ENCODE measurements around the gene PLPPR3. TPM values are rescaled to one million over a fixed set of nuclear protein-coding genes. Genes with fewer than 3 reads are reported as not detected.
A peak's percentile ranks its signal among the peaks of the same experiment; 100 is the strongest.

Gene PLPPR3
- total RNA-seq, 1 experiment from 2014 or later: 63.7 TPM

DNA sequence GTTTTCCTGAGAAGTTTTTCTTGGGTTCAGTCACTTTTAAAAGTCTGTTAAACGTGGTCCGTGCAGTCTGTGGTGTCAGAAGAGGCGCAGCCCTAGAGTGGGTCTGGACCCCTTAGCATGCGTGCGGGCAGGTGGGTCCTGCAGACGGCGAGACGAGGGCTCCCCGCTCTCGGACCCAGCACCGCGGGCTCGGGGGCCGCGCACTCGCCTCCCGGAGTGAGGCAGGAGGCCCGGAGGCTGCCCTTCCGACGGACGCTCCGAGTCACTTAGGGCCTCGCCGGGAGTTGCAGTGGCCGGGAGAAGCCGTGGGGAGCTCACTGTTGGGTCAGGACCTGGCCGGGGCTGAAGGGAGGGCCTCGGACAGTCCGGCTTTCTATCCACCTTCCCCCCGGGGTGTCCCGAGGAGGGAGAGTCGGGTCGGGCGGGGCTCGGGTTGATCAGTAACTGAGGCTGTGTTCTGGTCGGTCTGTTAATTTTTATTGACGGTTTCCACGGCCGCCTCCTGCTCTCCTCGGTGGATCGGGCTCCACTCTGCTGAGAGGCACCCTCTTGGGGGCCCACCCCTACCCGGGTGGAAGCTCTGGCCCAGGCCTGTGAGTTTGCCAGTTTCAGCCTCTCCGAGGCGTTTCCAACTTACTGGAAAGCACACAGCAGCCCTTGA is 23.2 kb downstream of the PLPPR3 start:
- Histone ChIP-seq H3K36me3 (ENCODE audit: control insufficient read depth, insufficient read depth, low read length) (peaks cover 13% of the 10 kb centered on the region), H3K9me3 (ENCODE audit: control insufficient read depth, insufficient read depth, low read depth, low read length) (no peaks in the 10 kb centered on the region), H3K27ac (ENCODE audit: low read length) (peak overlapping the region; percentile 89), H3K4me3 (ENCODE audit: low read depth in 2 of 2, low read length in 2 of 2) (peak overlapping the region; percentile 82 to 87), H3K4me1 (ENCODE audit: control insufficient read depth, insufficient read depth, low read length) (peaks cover 18% of the 10 kb centered on the region), H3K27me3 (ENCODE audit: control insufficient read depth, insufficient read depth, low read length) (no peaks in the 10 kb centered on the region)
- DNase-seq (ENCODE audit: low read depth, low spot score): no peak
- ATAC-seq: no peak
- intact Hi-C loops (cut with micrococcal nuclease; ENCODE audit: unreplicated experiment) (no loop called here), in situ Hi-C loops (cut with HindIII; ENCODE audit: low pct_unique_long_range_greater_than_20kb, low sequenced_read_pairs) (no loop called here)
- BruUV-seq (replicated peaks): no TSS peak
- CTCF ChIA-PET: no interaction called here
- POLR2A ChIA-PET: interaction anchor here (0.5 to 1.3 kb wide), 2 partner anchors 25 to 221 kb away, joined by 3 to 7 read pairs; no protein-coding TSS in a partner anchor
- no peak; the same call in 1 of the 2 replicates for TF ChIP-seq POLR2AphosphoS5 (IDR thresholded peaks at IDR 0.05; ENCODE audit: low read depth, low read length)
- no peak for TF ChIP-seq REST (IDR thresholded peaks at IDR 0.05; ENCODE audit: insufficient read depth in 1 of 2, low read depth in 2 of 2, low read length in 1 of 2)
- no peak for TF ChIP-seq CTCF (IDR thresholded peaks at IDR 0.05)
- TF ChIP-seq SIN3A (IDR thresholded peaks at IDR 0.05; ENCODE audit: borderline replicate concordance, insufficient read depth, low read depth, low read length): no peak
- TF ChIP-seq TCF7L2 (IDR thresholded peaks at IDR 0.05; ENCODE audit: low read depth, low read length): no peak

- POLR2A ChIA-PET: interaction anchor here (1.3 kb wide), 1 partner anchor 25 kb away, joined by 3 read pairs; no protein-coding TSS in a partner anchor
- ATAC-seq (peak; percentile 41), DNase-seq (ENCODE audit: low read depth, low spot score) (no peak)
- CTCF ChIA-PET: no interaction called here
- TF ChIP-seq POLR2AphosphoS5 (IDR thresholded peaks at IDR 0.05; ENCODE audit: low read depth, low read length): no peak
- peak; percentile 58; the same call in 1 of the 2 replicates for TF ChIP-seq SIN3A (IDR thresholded peaks at IDR 0.05; ENCODE audit: borderline replicate concordance, insufficient read depth, low read depth, low read length)
- peaks cover 13% of the 10 kb centered on the region for H3K36me3 ChIP-seq (ENCODE audit: control insufficient read depth, insufficient read depth, low read length)
- peaks cover 18% of the 10 kb centered on the region for H3K4me1 ChIP-seq (ENCODE audit: control insufficient read depth, insufficient read depth, low read length)
- BruUV-seq (replicated peaks): no TSS peak
- no peaks in the 10 kb centered on the region for H3K27me3 ChIP-seq (ENCODE audit: control insufficient read depth, insufficient read depth, low read length)
- intact Hi-C loops (cut with micrococcal nuclease; ENCODE audit: unreplicated experiment) (no loop called here), in situ Hi-C loops (cut with HindIII; ENCODE audit: low pct_unique_long_range_greater_than_20kb, low sequenced_read_pairs) (no loop called here)
- H3K9me3 ChIP-seq (ENCODE audit: control insufficient read depth, insufficient read depth, low read depth, low read length): no peaks in the 10 kb centered on the region
- peak overlapping the region; percentile 89 for H3K27ac ChIP-seq (ENCODE audit: low read length)
- peak overlapping the region; percentile 82 to 87 for H3K4me3 ChIP-seq (ENCODE audit: low read depth in 2 of 2, low read length in 2 of 2)
Observed at GRCh38 chr19:797528-798414, 24.0 kb downstream of the PLPPR3 start.
